Measurements from ENCODE around the gene ADNP. TPM values are rescaled to one million over a fixed set of nuclear protein-coding genes. Genes with fewer than 3 reads are reported as not detected.

Gene ADNP
- total and polyA plus RNA-seq, 2 of the 13 experiments (the other 11 are each of a cell fraction or from before 2014, with no cell fraction given): 21.0 to 21.5 TPM

DNA sequence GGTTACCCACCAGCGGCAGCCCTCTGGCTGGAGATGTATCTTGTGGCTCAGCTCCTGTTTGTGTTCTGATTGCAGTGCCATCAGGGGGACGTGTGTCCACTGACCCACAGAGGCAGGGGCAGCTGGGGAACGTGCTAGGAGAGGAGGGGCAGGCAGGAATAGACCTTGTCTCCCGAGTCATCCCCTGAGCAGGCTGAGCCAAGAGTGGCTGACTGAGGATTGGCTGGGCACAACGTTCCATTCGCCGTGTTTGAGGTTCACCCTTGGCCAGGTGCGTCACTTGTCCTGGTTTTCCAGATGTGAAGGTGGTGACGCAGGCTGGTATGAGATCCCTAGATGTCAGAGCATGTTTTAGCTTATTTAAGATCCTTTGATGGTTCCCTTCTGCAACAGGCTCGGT lies 57.7 kb downstream of the ADNP start (continued):
- TF ChIP-seq, protein P1, sequence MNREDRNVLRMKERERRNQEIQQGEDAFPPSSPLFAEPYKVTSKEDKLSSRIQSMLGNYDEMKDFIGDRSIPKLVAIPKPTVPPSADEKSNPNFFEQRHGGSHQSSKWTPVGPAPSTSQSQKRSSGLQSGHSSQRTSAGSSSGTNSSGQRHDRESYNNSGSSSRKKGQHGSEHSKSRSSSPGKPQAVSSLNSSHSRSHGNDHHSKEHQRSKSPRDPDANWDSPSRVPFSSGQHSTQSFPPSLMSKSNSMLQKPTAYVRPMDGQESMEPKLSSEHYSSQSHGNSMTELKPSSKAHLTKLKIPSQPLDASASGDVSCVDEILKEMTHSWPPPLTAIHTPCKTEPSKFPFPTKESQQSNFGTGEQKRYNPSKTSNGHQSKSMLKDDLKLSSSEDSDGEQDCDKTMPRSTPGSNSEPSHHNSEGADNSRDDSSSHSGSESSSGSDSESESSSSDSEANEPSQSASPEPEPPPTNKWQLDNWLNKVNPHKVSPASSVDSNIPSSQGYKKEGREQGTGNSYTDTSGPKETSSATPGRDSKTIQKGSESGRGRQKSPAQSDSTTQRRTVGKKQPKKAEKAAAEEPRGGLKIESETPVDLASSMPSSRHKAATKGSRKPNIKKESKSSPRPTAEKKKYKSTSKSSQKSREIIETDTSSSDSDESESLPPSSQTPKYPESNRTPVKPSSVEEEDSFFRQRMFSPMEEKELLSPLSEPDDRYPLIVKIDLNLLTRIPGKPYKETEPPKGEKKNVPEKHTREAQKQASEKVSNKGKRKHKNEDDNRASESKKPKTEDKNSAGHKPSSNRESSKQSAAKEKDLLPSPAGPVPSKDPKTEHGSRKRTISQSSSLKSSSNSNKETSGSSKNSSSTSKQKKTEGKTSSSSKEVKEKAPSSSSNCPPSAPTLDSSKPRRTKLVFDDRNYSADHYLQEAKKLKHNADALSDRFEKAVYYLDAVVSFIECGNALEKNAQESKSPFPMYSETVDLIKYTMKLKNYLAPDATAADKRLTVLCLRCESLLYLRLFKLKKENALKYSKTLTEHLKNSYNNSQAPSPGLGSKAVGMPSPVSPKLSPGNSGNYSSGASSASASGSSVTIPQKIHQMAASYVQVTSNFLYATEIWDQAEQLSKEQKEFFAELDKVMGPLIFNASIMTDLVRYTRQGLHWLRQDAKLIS (CRISPR knock-in tag; IDR thresholded peaks at IDR 0.05): no peak
- TF ChIP-seq ZNF143 (CRISPR knock-in tag; IDR thresholded peaks at IDR 0.05) (no peak), ZNF275 (CRISPR knock-in tag; IDR thresholded peaks at IDR 0.05; ENCODE audit: borderline replicate concordance) (no peak), KDM5A (IDR thresholded peaks at IDR 0.05; ENCODE audit: borderline replicate concordance, low read length) (no peak), SATB2 (CRISPR knock-in tag; IDR thresholded peaks at IDR 0.05) (no peak), ZNF660 (CRISPR knock-in tag; IDR thresholded peaks at IDR 0.05; ENCODE audit: borderline replicate concordance, low read depth) (no peak), ZNF713 (CRISPR knock-in tag; IDR thresholded peaks at IDR 0.05) (no peak), ZMYM4 (CRISPR knock-in tag; IDR thresholded peaks at IDR 0.05) (no peak), ZHX1 (CRISPR knock-in tag; IDR thresholded peaks at IDR 0.05; ENCODE audit: low read depth) (no peak), HDAC1 (CRISPR knock-in tag; IDR thresholded peaks at IDR 0.05) (no peak)
- TF ChIP-seq, protein P2, sequence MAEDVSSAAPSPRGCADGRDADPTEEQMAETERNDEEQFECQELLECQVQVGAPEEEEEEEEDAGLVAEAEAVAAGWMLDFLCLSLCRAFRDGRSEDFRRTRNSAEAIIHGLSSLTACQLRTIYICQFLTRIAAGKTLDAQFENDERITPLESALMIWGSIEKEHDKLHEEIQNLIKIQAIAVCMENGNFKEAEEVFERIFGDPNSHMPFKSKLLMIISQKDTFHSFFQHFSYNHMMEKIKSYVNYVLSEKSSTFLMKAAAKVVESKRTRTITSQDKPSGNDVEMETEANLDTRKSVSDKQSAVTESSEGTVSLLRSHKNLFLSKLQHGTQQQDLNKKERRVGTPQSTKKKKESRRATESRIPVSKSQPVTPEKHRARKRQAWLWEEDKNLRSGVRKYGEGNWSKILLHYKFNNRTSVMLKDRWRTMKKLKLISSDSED (CRISPR knock-in tag; IDR thresholded peaks at IDR 0.05): no peak
- TF ChIP-seq, protein P3, sequence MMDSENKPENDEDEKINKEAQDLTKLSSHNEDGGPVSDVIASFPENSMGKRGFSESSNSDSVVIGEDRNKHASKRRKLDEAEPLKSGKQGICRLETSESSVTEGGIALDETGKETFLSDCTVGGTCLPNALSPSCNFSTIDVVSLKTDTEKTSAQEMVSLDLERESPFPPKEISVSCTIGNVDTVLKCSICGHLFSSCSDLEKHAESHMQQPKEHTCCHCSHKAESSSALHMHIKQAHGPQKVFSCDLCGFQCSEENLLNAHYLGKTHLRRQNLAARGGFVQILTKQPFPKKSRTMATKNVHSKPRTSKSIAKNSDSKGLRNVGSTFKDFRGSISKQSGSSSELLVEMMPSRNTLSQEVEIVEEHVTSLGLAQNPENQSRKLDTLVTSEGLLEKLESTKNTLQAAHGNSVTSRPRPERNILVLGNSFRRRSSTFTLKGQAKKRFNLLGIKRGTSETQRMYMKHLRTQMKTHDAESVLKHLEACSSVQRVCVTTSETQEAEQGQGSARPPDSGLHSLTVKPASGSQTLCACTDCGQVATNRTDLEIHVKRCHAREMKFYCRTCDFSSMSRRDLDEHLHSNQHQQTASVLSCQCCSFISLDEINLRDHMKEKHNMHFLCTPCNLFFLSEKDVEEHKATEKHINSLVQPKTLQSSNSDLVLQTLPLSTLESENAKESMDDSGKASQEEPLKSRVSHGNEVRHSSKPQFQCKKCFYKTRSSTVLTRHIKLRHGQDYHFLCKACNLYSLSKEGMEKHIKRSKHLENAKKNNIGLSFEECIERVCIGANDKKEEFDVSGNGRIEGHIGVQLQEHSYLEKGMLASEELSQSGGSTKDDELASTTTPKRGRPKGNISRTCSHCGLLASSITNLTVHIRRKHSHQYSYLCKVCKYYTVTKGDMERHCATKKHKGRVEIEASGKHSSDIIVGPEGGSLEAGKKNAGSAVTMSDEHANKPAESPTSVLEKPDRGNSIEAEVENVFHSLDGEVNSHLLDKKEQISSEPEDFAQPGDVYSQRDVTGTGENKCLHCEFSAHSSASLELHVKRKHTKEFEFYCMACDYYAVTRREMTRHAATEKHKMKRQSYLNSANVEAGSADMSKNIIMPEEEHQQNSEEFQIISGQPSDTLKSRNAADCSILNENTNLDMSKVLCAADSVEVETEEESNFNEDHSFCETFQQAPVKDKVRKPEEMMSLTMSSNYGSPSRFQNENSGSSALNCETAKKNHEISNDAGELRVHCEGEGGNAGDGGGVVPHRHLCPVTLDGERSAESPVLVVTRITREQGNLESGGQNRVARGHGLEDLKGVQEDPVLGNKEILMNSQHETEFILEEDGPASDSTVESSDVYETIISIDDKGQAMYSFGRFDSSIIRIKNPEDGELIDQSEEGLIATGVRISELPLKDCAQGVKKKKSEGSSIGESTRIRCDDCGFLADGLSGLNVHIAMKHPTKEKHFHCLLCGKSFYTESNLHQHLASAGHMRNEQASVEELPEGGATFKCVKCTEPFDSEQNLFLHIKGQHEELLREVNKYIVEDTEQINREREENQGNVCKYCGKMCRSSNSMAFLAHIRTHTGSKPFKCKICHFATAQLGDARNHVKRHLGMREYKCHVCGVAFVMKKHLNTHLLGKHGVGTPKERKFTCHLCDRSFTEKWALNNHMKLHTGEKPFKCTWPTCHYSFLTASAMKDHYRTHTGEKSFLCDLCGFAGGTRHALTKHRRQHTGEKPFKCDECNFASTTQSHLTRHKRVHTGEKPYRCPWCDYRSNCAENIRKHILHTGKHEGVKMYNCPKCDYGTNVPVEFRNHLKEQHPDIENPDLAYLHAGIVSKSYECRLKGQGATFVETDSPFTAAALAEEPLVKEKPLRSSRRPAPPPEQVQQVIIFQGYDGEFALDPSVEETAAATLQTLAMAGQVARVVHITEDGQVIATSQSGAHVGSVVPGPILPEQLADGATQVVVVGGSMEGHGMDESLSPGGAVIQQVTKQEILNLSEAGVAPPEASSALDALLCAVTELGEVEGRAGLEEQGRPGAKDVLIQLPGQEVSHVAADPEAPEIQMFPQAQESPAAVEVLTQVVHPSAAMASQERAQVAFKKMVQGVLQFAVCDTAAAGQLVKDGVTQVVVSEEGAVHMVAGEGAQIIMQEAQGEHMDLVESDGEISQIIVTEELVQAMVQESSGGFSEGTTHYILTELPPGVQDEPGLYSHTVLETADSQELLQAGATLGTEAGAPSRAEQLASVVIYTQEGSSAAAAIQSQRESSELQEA (CRISPR knock-in tag; IDR thresholded peaks at IDR 0.05; ENCODE audit: not compliant biosample characterization): no peak

Data from HepG2 (cell line).